ENCODE measurements around the gene CEP104.
"Not testable (repeated sequence)": the region's sequence is repeated elsewhere in the genome, so short reads cannot be mapped to it uniquely, and the experiment has no call there.

Gene CEP104

DNA sequence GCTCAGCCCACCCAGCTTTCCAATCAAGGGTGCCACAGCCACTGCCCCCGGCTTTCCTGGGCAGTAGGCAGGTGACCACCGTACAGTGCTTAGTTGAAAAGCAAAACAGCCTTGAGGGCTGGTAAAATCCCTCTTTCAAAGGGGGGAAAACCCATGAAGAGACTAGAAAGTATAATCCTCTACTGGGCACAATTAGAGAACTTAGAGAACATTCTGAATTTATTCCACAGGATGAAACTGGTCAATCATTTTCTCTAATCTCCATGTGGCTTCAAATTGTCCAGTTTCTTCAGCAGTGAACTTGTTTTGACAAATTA, 45.5 kb downstream of the CEP104 start:
- Histone ChIP-seq H3K9me3 (ENCODE audit: control insufficient read depth, insufficient read depth, low read length) (peaks cover 13% of the 10 kb centered on the region), H3K27me3 (ENCODE audit: control insufficient read depth, insufficient read depth, low read length) (no peaks in the 10 kb centered on the region), H3K9ac (ENCODE audit: low read depth, low read length) (no peak overlapping the region), H3K36me3 (ENCODE audit: control insufficient read depth, insufficient read depth, low read length) (0 out of 2 replicates have a peak, but pooled peaks cover 8% of the 10 kb centered on the region), H3K27ac (ENCODE audit: low read depth, low read length) (no peak overlapping the region), H3K4me3 (ENCODE audit: low read depth, low read length) (no peak overlapping the region), H3K4me1 (ENCODE audit: control insufficient read depth, insufficient read depth, low read length) (no peaks in the 10 kb centered on the region)

DNA sequence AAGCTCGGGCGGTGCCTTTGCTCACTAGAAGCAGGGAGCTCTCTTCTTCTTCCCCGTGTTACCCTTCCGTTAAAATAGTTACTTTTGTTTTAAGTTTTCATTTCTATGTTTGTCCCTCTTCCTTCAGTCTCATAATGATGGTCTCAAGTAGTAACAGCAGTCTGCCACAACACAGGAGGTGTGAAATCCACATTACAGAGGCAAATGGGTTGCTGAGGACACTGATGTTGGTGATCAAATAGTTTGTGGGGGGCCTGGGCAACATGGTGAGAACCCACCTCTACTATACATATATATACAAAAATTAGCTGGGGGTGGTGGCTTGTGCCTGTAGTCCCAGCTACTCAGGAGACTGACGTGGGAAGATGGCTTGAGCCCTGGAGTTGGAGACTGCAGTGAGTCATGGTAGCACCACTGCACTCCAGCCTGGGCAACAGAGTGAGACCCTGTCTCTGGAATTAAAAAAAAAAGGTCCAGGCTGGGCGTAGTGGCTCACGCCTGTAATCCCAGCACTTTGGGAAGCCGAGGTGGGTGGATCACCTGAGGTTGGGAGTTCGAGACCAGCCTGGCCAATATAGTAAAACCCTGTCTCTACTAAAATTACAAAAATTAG, 46.8 kb downstream of the CEP104 start:
- H3K4me1 ChIP-seq (ENCODE audit: control insufficient read depth, insufficient read depth, low read length); H3K36me3 ChIP-seq (ENCODE audit: control insufficient read depth, insufficient read depth, low read length); H3K9ac ChIP-seq (ENCODE audit: low read depth, low read length); H3K27me3 ChIP-seq (ENCODE audit: control insufficient read depth, insufficient read depth, low read length); H3K4me3 ChIP-seq (ENCODE audit: low read depth, low read length); H3K27ac ChIP-seq (ENCODE audit: low read depth, low read length): not testable (repeated sequence)
- peaks cover 13% of the 10 kb centered on the region for H3K9me3 ChIP-seq (ENCODE audit: control insufficient read depth, insufficient read depth, low read length)

DNA sequence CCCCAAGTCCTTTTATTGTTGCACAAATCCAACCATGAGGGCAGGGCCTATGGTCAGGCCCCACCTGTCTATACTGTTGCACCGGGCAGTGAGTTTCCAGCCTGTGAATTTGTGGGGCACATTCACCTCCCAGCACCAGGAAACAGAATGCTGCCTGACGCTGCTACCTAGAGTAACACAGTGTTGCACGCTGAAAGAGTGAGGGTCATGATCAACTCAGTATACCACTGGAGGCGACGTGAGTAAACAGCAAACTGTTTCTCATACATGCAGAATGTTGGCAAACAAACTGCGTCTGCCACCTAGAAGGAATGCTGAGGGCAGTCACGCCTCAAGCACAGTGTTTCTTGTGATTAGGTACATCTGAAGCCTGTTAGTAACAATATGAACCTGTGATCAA, 47.3 kb downstream of the CEP104 start:
- H3K4me1 ChIP-seq (ENCODE audit: control insufficient read depth, insufficient read depth, low read length), result no peaks in the 10 kb centered on the region
- no peak overlapping the region for H3K27ac ChIP-seq (ENCODE audit: low read depth, low read length)
- peaks cover 13% of the 10 kb centered on the region for H3K9me3 ChIP-seq (ENCODE audit: control insufficient read depth, insufficient read depth, low read length)
- 0 out of 2 replicates have a peak, but pooled peaks cover 4% of the 10 kb centered on the region for H3K36me3 ChIP-seq (ENCODE audit: control insufficient read depth, insufficient read depth, low read length)
- no peak overlapping the region for H3K9ac ChIP-seq (ENCODE audit: low read depth, low read length)
- no peaks in the 10 kb centered on the region for H3K27me3 ChIP-seq (ENCODE audit: control insufficient read depth, insufficient read depth, low read length)
- no peak overlapping the region for H3K4me3 ChIP-seq (ENCODE audit: low read depth, low read length)

DNA sequence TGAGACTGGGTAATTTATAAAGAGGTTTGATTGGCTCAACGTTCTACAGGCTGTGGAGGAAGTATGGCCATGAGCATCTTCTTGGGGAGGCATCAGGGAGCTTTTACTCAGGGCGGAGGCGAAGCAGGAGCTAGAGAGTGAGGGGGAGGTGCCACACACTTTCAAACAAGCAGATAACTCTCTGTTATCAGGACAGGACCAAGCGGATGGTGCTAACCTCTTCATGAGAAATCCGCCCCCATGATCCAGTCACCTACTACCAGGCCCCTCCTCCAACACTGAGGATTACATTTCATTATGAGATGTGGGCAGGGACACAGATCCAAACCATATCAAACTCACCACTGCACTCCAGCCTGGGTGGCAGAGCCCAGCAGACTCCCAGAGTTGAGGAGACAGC, 49.2 kb downstream of the CEP104 start:
- no peaks in the 10 kb centered on the region for H3K36me3 ChIP-seq (ENCODE audit: control insufficient read depth, insufficient read depth, low read length)
- H3K27me3 ChIP-seq (ENCODE audit: control insufficient read depth, insufficient read depth, low read length), result no peaks in the 10 kb centered on the region
- H3K4me1 ChIP-seq (ENCODE audit: control insufficient read depth, insufficient read depth, low read length), result no peaks in the 10 kb centered on the region
- H3K9ac ChIP-seq (ENCODE audit: low read depth, low read length), result no peak overlapping the region
- H3K27ac ChIP-seq (ENCODE audit: low read depth, low read length), result no peak overlapping the region
- no peak overlapping the region for H3K4me3 ChIP-seq (ENCODE audit: low read depth, low read length)
- peaks cover 16% of the 10 kb centered on the region for H3K9me3 ChIP-seq (ENCODE audit: control insufficient read depth, insufficient read depth, low read length)

DNA sequence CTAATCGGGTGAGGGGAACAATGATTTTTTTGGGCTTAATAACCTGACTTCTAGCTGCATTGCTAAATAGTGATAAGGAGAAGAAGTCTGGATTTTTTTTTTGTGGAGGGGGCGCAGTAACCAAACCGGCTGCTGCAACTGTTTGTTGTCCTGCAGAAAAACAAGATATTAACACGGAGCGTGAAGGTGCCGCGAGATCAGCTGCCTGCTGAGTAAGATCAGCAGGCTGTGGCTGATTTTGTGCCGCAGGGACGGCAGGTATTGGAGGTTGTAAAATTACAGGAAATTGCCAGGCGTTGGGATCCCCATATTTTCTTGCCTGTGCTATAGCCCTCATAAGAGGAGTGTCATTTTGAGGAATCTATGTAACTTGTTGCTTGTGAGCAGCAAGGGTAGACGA, 52.0 kb downstream of the CEP104 start:
- H3K4me3 ChIP-seq (ENCODE audit: low read depth, low read length), result no peak overlapping the region
- no peaks in the 10 kb centered on the region for H3K27me3 ChIP-seq (ENCODE audit: control insufficient read depth, insufficient read depth, low read length)
- H3K9ac ChIP-seq (ENCODE audit: low read depth, low read length), result no peak overlapping the region
- H3K4me1 ChIP-seq (ENCODE audit: control insufficient read depth, insufficient read depth, low read length), result no peaks in the 10 kb centered on the region
- H3K36me3 ChIP-seq (ENCODE audit: control insufficient read depth, insufficient read depth, low read length), result no peaks in the 10 kb centered on the region
- peaks cover 16% of the 10 kb centered on the region for H3K9me3 ChIP-seq (ENCODE audit: control insufficient read depth, insufficient read depth, low read length)
- no peak overlapping the region for H3K27ac ChIP-seq (ENCODE audit: low read depth, low read length)

DNA sequence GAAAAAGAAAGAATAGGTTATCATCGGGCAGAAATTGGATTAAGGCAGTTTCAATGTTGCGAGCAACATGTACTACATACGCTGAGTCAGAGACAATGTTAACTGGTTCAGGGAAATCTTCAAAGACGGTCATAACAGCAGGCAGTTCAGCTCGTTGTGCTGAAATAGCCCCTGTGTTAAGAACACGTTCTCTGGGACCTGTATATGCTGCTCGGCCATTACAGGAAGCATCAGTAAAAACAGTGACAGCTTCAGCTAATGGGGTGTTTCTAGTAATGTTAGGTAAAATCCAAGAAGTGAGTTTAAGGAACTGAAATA, 52.4 kb downstream of the CEP104 start:
- not testable (repeated sequence) for H3K4me3 ChIP-seq (ENCODE audit: low read depth, low read length); H3K27me3 ChIP-seq (ENCODE audit: control insufficient read depth, insufficient read depth, low read length); H3K4me1 ChIP-seq (ENCODE audit: control insufficient read depth, insufficient read depth, low read length); H3K36me3 ChIP-seq (ENCODE audit: control insufficient read depth, insufficient read depth, low read length); H3K27ac ChIP-seq (ENCODE audit: low read depth, low read length); H3K9ac ChIP-seq (ENCODE audit: low read depth, low read length)
- H3K9me3 ChIP-seq (ENCODE audit: control insufficient read depth, insufficient read depth, low read length), result peaks cover 16% of the 10 kb centered on the region

DNA sequence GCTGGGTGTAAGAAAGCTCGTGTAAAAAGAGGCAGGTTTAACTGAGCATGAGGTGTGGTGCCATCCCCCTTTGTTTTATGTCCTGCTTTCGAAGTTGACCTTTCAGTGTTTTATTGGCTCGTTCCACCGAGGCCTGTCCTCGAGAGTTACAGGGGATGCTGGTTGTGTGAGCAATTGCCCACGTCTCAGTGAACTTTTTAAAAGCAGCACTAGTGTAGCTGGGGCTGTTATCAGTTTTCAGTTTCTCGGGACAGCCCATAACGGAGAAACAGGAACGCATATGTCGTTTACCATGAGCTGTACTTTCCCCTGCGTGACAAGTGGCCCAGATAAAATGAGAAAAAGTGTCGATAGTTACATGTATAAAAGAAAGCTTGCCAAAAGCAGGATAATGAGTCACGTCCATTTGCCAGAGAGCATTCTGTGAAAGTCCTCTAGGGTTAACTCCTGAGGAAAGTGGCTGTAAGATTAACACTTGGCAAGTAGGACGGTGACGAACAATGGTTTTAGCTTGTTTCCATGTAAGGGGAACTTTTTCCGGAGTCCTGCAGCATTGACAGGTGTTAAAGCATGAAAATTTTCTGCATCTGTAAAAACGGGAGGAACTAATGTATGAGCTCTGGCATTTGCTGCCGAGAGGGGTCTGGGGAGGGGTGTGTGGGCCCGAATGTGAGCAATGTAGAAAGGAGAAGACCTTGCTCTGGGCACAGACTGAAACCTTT, 52.9 kb downstream of the CEP104 start:
- no peaks in the 10 kb centered on the region for H3K36me3 ChIP-seq (ENCODE audit: control insufficient read depth, insufficient read depth, low read length)
- H3K9ac ChIP-seq (ENCODE audit: low read depth, low read length), result no peak overlapping the region
- H3K4me3 ChIP-seq (ENCODE audit: low read depth, low read length), result no peak overlapping the region
- H3K27ac ChIP-seq (ENCODE audit: low read depth, low read length), result no peak overlapping the region
- H3K9me3 ChIP-seq (ENCODE audit: control insufficient read depth, insufficient read depth, low read length), result peaks cover 16% of the 10 kb centered on the region
- no peaks in the 10 kb centered on the region for H3K4me1 ChIP-seq (ENCODE audit: control insufficient read depth, insufficient read depth, low read length)
- H3K27me3 ChIP-seq (ENCODE audit: control insufficient read depth, insufficient read depth, low read length), result no peaks in the 10 kb centered on the region

DNA sequence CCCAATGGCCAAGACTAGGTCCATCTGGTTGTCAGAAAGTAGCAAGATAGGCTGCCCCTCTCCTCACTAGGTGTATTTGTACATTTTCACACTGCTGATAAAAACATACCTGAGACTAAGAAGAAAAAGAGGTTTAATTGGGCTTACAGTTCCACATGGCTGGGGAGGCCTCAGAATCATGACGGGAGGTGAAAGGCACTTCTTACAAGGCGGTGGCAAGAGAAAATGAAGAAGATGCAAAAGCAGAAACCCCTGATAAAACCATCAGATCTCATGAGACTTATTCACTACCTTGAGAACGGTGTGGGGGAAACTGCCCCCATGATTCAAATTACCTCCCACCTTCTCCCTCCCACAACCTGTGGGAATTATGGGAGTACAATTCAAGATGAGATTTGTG, 56.2 kb downstream of the CEP104 start:
- H3K9ac ChIP-seq (ENCODE audit: low read depth, low read length); H3K4me3 ChIP-seq (ENCODE audit: low read depth, low read length); H3K27ac ChIP-seq (ENCODE audit: low read depth, low read length); H3K27me3 ChIP-seq (ENCODE audit: control insufficient read depth, insufficient read depth, low read length); H3K9me3 ChIP-seq (ENCODE audit: control insufficient read depth, insufficient read depth, low read length); H3K4me1 ChIP-seq (ENCODE audit: control insufficient read depth, insufficient read depth, low read length); H3K36me3 ChIP-seq (ENCODE audit: control insufficient read depth, insufficient read depth, low read length): not testable (repeated sequence)

DNA sequence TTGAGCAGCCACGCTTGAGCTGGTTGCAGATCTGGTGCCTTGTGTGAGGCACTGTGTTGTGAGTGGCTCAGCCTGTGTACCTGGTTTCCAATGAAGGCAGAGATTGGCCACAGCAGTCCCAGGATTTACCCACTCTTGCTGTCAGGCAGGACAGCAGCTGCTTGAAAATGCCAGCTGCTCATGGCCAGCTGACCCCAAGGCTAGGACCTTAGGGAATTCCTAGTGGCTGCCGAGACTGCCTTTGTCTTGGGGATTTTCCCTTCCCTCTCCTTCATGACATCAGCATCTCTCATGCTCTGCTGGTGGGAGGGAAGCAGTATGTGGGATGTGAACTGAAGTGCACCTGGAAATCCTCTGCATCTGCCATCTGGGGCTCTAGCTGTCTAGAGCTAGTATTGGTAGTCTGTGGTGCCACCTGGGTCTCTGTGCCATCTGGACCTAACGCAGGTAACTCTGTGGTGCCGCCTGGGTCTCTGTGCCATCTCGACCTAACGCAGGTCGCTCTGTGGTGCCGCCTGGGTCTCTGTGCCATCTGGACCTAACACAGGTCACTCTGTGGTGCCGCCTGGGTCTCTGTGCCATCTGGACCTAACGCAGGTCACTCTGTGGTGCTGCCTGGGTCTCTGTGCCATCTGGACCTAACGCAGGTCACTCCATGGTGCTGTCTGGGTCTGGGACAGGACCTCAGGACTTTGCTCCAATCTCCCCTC, 56.9 kb downstream of the CEP104 start:
- Histone ChIP-seq H3K9me3 (ENCODE audit: control insufficient read depth, insufficient read depth, low read length) (peaks cover 3% of the 10 kb centered on the region), H3K9ac (ENCODE audit: low read depth, low read length) (no peak overlapping the region), H3K4me1 (ENCODE audit: control insufficient read depth, insufficient read depth, low read length) (peaks cover 9% of the 10 kb centered on the region; the same call in 1 of the 2 replicates), H3K4me3 (ENCODE audit: low read depth, low read length) (no peak overlapping the region), H3K27ac (ENCODE audit: low read depth, low read length) (no peak overlapping the region), H3K36me3 (ENCODE audit: control insufficient read depth, insufficient read depth, low read length) (no peaks in the 10 kb centered on the region), H3K27me3 (ENCODE audit: control insufficient read depth, insufficient read depth, low read length) (no peaks in the 10 kb centered on the region)

DNA sequence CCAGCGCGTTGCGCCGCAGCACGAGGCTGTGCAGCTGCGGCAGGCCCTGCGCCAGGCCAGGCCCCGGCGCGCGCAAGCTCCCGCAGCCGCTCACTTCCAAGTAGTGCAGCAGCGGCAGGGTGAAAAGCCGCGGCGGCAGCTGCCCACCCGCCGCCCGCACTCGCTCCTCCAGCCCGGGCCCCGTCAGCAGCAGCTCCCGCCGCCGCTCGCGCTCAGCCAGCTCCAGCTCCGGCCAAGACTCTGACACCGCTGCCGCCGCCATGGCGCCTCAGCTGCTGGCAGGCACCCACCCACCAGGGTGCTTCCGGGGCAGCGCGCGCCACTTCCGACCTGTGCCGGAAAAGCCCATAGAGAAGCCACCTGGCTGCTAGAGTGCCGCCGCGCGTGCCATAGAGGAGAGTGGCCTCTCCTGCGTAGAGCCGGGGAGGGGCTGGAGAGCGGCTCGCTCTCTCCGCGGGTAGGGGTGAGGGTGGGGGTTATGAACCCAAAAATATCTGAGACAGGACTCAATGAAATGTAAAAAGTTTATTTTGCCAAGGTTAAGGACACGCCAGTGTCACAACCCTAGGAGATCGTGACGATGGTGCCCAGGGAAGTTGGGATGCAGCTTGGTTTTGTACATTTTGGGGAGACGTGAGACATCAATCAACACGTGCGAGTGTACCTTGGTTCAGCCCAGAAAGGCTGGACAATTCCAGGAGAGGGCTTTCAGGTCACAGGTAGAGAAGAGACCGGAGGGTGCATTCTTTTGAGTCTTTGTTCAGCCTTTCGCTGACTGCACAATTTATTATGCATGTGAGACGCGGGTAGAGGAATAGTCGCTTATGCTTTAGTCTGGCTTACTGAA, 60.6 kb downstream of the CEP104 start, which contains the start of gene LRRC47:
LRRC47 (minus strand) TSS at position 284 of the 847 bp plus-strand sequence; CDS start at position 262, 22 bp downstream.
- peak within 1 kb of the TSS; percentile 66 for H3K27ac ChIP-seq (ENCODE audit: low read depth, low read length)
- peak within 1 kb of the TSS; percentile 73 for H3K9ac ChIP-seq (ENCODE audit: low read depth, low read length)

More for the DNA sequence above, 60.6 kb downstream of the CEP104 start, which contains the start of gene LRRC47:
- no peaks in the 10 kb centered on the region for H3K9me3 ChIP-seq (ENCODE audit: control insufficient read depth, insufficient read depth, low read length)
- H3K27me3 ChIP-seq (ENCODE audit: control insufficient read depth, insufficient read depth, low read length), result no peaks in the 10 kb centered on the region
- H3K36me3 ChIP-seq (ENCODE audit: control insufficient read depth, insufficient read depth, low read length), result peaks cover 7% of the 10 kb centered on the region; the same call in 1 of the 2 replicates
- H3K4me1 ChIP-seq (ENCODE audit: control insufficient read depth, insufficient read depth, low read length), result peaks cover 23% of the 10 kb centered on the region
- peak within 1 kb of the TSS; percentile 84 for H3K4me3 ChIP-seq (ENCODE audit: low read depth, low read length)

Data from HUES48 (cell line).